Loucy (cell line): ENCODE results near the gene ORMDL2.

Source experiments
- H2AFZ ChIP-seq: fragments of 200-600 bp; sonication (generic); 2 replicates; pipeline ENCODE4 v1.6.0; 2016; ENCODE audit warnings: antibody characterized with exemption, mild to moderate bottlenecking, low read length, moderate library complexity
- H3F3A ChIP-seq: fragments of 200-600 bp; 2 replicates; pipeline ENCODE4 v1.6.0; 2016; ENCODE audit warnings: antibody characterized with exemption, low read depth, mild to moderate bottlenecking
- H3K27me3 ChIP-seq: fragments of 200-600 bp; sonication (generic); 2 replicates; pipeline ENCODE4 v1.6.1; 2014; ENCODE audit warnings: low read length, mild to moderate bottlenecking; ENCODE audit not compliant: insufficient read depth, poor library complexity, severe bottlenecking
- H3K36me3 ChIP-seq: fragments of 200-600 bp; sonication (generic); 2 replicates; pipeline ENCODE4 v1.6.1; 2016; ENCODE audit warnings: low read length; ENCODE audit not compliant: insufficient read depth
- H3K4me1 ChIP-seq: fragments of 200-600 bp; sonication (generic); 2 replicates; pipeline ENCODE4 v1.5.1; 2014; ENCODE audit warnings: low read length, mild to moderate bottlenecking; ENCODE audit not compliant: insufficient read depth, poor library complexity, severe bottlenecking
- H3K4me2 ChIP-seq: fragments of 200-600 bp; sonication (generic); 2 replicates; pipeline ENCODE4 v1.6.0; 2014; ENCODE audit warnings: antibody characterized with exemption, low read length, low read depth, mild to moderate bottlenecking; ENCODE audit not compliant: poor library complexity, severe bottlenecking
- H3K4me3 ChIP-seq: fragments of 200-600 bp; sonication (generic); 2 replicates; pipeline ENCODE4 v1.5.1; 2014; ENCODE audit warnings: low read length, mild to moderate bottlenecking, mixed read lengths; ENCODE audit not compliant: poor library complexity, severe bottlenecking
- H3K79me2 ChIP-seq: fragments of 200-600 bp; sonication (generic); 2 replicates; pipeline ENCODE4 v1.6.1; 2014; ENCODE audit warnings: low read length; ENCODE audit not compliant: insufficient read depth
- H3K9ac ChIP-seq: fragments of 200-600 bp; sonication (generic); 2 replicates; pipeline ENCODE4 v1.6.0; 2014; ENCODE audit warnings: mild to moderate bottlenecking, low read depth, low read length, moderate library complexity; ENCODE audit not compliant: poor library complexity, severe bottlenecking
- H3K9me2 ChIP-seq: fragments of 200-600 bp; sonication (generic); replicated peaks from 2 replicates; pipeline ENCODE4 v1.6.1; 2016; ENCODE audit warnings: low read depth, low read length, mixed read lengths
- H3K9me3 ChIP-seq: fragments of 200-600 bp; sonication (generic); 2 replicates; pipeline ENCODE4 v1.6.1; 2014; ENCODE audit warnings: mild to moderate bottlenecking, antibody characterized with exemption, low read length, low read depth; ENCODE audit not compliant: insufficient read depth
- H4K20me1 ChIP-seq: fragments of 200-600 bp; sonication (generic); 2 replicates; pipeline ENCODE4 v1.6.0; 2014; ENCODE audit warnings: antibody characterized with exemption, low read length, mild to moderate bottlenecking; ENCODE audit not compliant: insufficient read depth, poor library complexity, severe bottlenecking
- CTCF ChIP-seq: fragments of 200-600 bp; sonication (generic); conservative IDR thresholded peaks from 2 replicates; pipeline ENCODE4 v1.5.1; 2014; ENCODE audit warnings: mild to moderate bottlenecking, antibody characterized with exemption, low read length
- EZH2phosphoT487 ChIP-seq: fragments of 200-600 bp; IDR thresholded peaks from 2 replicates; pipeline ENCODE4 v1.6.1; 2018; ENCODE audit warnings: antibody characterized with exemption, mild to moderate bottlenecking, moderate library complexity, borderline replicate concordance

Gene ORMDL2

DNA sequence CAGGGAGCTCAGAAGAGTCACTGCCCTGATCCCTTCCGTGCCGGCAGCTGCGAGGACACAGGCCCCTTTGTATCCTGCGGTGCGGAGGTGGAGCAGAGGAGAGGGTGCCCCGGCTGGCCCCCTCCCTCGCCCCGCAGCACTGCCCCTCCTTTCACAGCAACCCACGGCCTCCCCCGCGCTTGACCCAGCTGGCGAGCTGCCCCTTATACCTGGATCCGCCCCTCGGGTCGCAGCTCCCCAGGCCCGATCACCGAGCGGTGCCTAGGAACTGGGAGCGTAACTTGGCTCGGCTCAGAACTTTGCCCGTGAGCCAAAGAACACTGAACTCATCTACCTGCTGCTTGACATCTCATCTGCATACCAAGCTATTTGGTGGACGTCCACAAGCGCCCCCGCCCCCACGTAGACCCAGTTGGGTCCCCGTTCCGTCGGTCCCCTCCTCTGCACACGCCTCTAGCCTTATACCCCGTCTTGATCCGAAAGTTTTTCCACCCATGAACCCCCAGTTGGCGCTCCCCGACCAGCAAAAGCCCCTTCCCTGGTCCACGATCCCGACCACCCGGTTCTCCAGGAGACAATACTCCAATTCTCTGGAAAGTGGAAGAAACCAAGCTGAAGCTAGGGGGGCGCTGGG, 12.2 kb downstream of the ORMDL2 start:
- Histone ChIP-seq H3K27me3 (no peaks in the 10 kb centered on the region), H3K9me2 (no peaks in the 10 kb centered on the region), H4K20me1 (no peaks in the 10 kb centered on the region), H3K9me3 (no peaks in the 10 kb centered on the region), H2AFZ (peak overlapping the region; percentile 76), H3K4me1 (peaks cover 36% of the 10 kb centered on the region), H3K4me2 (peak overlapping the region; percentile 88), H3K9ac (peak overlapping the region; percentile 92), H3K4me3 (peak overlapping the region; percentile 95), H3K79me2 (peaks cover 62% of the 10 kb centered on the region), H3F3A (no peaks in the 10 kb centered on the region), H3K36me3 (no peaks in the 10 kb centered on the region)
- TF ChIP-seq EZH2phosphoT487, result no peak

DNA sequence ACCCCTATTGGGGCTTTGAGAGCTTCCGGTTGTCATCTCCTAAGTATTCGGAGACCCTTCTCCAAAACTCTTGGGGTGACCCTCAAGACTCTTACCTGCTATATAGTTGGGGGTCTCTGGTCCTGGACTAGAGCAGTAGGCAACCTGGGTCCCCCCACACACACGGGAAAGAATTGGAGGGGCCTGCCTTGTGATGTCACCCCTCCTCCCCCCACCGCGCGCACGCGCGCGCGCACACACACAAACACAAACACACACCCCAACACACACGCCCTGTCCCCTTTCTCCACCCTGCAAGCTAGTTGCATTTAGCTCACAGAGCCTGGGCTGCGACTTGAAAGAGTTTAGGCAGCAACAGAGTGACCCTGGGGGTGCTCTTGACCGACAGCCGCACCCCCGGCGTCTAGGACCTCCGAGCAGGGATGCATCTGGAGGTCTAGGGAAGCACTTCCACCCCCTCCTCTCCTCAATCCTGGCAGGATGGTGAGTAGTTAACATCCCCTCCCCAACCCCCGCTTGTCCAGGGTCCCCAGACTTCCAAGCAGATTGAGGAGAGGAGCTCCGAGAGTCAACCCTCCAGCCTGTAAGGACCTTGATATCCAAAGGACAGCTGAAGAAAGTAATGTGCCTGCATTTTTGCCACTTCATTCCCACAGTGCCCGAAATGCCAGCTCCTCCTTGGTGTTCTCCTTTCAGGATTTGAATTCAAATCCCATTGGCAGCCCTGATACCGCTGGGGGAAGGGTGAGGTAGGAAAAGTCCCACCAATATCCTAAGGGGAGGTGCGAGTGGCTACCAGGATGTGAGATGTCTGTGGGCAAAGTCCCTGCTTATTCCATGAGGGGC, 13.0 kb downstream of the ORMDL2 start:
- peak overlapping the region; percentile 95 for H3K4me3 ChIP-seq
- peaks cover 55% of the 10 kb centered on the region for H3K79me2 ChIP-seq
- no peaks in the 10 kb centered on the region for H3K9me3 ChIP-seq
- H2AFZ ChIP-seq, result peak overlapping the region; percentile 76
- peak overlapping the region; percentile 88 for H3K4me2 ChIP-seq
- peak overlapping the region; percentile 92 for H3K9ac ChIP-seq
- no peaks in the 10 kb centered on the region for H3K36me3 ChIP-seq
- H3K4me1 ChIP-seq, result peaks cover 35% of the 10 kb centered on the region
- TF ChIP-seq CTCF (no peak), EZH2phosphoT487 (no peak)
- H3K9me2 ChIP-seq, result no peaks in the 10 kb centered on the region
- H3K27me3 ChIP-seq, result no peaks in the 10 kb centered on the region
- H3F3A ChIP-seq, result no peaks in the 10 kb centered on the region
- no peaks in the 10 kb centered on the region for H4K20me1 ChIP-seq

DNA sequence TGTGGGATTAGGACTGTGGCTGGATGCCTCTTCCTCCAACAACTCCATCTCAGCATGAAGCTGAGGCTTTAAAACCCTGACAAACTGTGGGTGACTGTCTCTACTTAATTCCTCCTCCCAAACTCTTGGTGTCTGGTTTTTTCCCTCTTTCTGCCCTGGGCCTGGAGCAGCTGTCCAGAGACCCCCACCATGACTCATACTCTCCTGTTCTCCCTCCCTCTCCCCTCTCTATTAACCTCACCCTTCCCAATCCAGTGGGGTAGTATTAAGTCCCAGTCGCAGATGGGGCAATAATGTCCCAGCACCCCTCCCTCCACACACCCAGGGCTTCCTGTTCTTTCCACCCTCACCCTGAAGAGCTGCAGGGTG, 13.6 kb downstream of the ORMDL2 start:
- Histone ChIP-seq H3K9ac (peak overlapping the region; percentile 92), H3K4me3 (peak overlapping the region; percentile 95), H3K36me3 (no peaks in the 10 kb centered on the region), H2AFZ (no peak overlapping the region), H3K9me2 (no peaks in the 10 kb centered on the region), H4K20me1 (no peaks in the 10 kb centered on the region), H3K9me3 (no peaks in the 10 kb centered on the region), H3K4me1 (peaks cover 30% of the 10 kb centered on the region), H3F3A (no peaks in the 10 kb centered on the region), H3K4me2 (peak overlapping the region; percentile 88), H3K27me3 (no peaks in the 10 kb centered on the region), H3K79me2 (peaks cover 49% of the 10 kb centered on the region)
- TF ChIP-seq CTCF, result no peak
- no peak for TF ChIP-seq EZH2phosphoT487
